SU-DHL-6 (cell line): ENCODE data around the gene INAVA.
"Not testable (repeated sequence)": the region's sequence is repeated elsewhere in the genome, so short reads cannot be mapped to it uniquely, and the experiment has no call there.

Experiments used
- H2AFZ ChIP-seq: fragments of 200-600 bp; sonication (generic); 2 replicates; pipeline ENCODE4 v1.6.1; 2014; ENCODE audit warnings: low read depth, mild to moderate bottlenecking, moderate library complexity, mixed read lengths, antibody characterized with exemption, low read length; ENCODE audit not compliant: severe bottlenecking
- H3F3A ChIP-seq: fragments of 200-600 bp; shearing (Covaris generic); 2 replicates; pipeline ENCODE4 v1.6.0; 2016; ENCODE audit warnings: antibody characterized with exemption, mild to moderate bottlenecking; ENCODE audit not compliant: insufficient read depth
- H3K27ac ChIP-seq: fragments of 200-600 bp; sonication (generic); 2 replicates; pipeline ENCODE4 v1.5.1; 2016; ENCODE audit warnings: low read depth, mild to moderate bottlenecking, low read length, moderate library complexity, mixed read lengths
- H3K27me3 ChIP-seq: fragments of 200-600 bp; sonication (generic), shearing (Covaris generic); 2 replicates; pipeline ENCODE4 v1.6.0; 2014; ENCODE audit warnings: mild to moderate bottlenecking, low read length
- H3K36me3 ChIP-seq: fragments of 200-600 bp; sonication (generic); 2 replicates; pipeline ENCODE4 v1.6.1; 2014; ENCODE audit warnings: mild to moderate bottlenecking, low read length, mixed read lengths
- H3K4me2 ChIP-seq: fragments of 300-600, 200-600 bp; shearing (Covaris generic), sonication (generic); 2 replicates; pipeline ENCODE4 v1.6.0; 2014; ENCODE audit warnings: low read length, low read depth, mild to moderate bottlenecking; ENCODE audit not compliant: poor library complexity, severe bottlenecking
- H3K4me3 ChIP-seq: fragments of 200-600 bp; sonication (generic); 2 replicates; pipeline ENCODE4 v1.5.1; 2014; ENCODE audit warnings: antibody characterized with exemption, low read length, mild to moderate bottlenecking, mixed read lengths; ENCODE audit not compliant: insufficient read depth, poor library complexity, severe bottlenecking
- H3K79me2 ChIP-seq: fragments of 200-600 bp; sonication (generic); 2 replicates; pipeline ENCODE4 v1.6.1; 2014; ENCODE audit warnings: mild to moderate bottlenecking, low read length, moderate library complexity; ENCODE audit not compliant: insufficient read depth
- H3K9ac ChIP-seq: fragments of 200-600 bp; sonication (generic); 2 replicates; pipeline ENCODE4 v1.7.0; 2014; ENCODE audit warnings: mild to moderate bottlenecking, low read length
- H3K9me2 ChIP-seq: fragments of 200-600 bp; sonication (generic); replicated peaks from 2 replicates; pipeline ENCODE4 v1.6.1; 2014; ENCODE audit warnings: low read length; ENCODE audit not compliant: insufficient read depth
- H3K9me3 ChIP-seq: fragments of 200-600 bp; sonication (generic); 2 replicates; pipeline ENCODE4 v1.6.1; 2014; ENCODE audit warnings: low read length, mixed read lengths; ENCODE audit not compliant: insufficient read depth
- H4K20me1 ChIP-seq: fragments of 200-600 bp; sonication (generic); 2 replicates; pipeline ENCODE4 v1.6.1; 2014; ENCODE audit warnings: low read depth, mild to moderate bottlenecking, antibody characterized with exemption, low read length, moderate library complexity, mixed read lengths
- CTCF ChIP-seq: fragments of 200-600 bp; sonication (generic); IDR thresholded peaks from one replicate; pipeline ENCODE4 v1.5.1; 2017; ENCODE audit warnings: antibody characterized with exemption, mild to moderate bottlenecking, low read length, moderate library complexity; ENCODE audit not compliant: insufficient read depth, poor library complexity, severe bottlenecking
- EZH2phosphoT487 ChIP-seq: fragments of 200-600 bp; sonication (generic), shearing (Covaris generic); conservative IDR thresholded peaks from 2 replicates; pipeline ENCODE4 v1.6.1; 2018; ENCODE audit warnings: mild to moderate bottlenecking, antibody characterized with exemption, low read length, moderate library complexity, mixed read lengths

INAVA gene

GRCh38 chr1:200962631-200963030, 67.9 kb downstream of the INAVA start:
- Histone ChIP-seq H3K36me3 (no peaks in the 10 kb centered on the region), H3F3A (no peaks in the 10 kb centered on the region), H3K4me3 (no peak overlapping the region), H3K9me2 (no peaks in the 10 kb centered on the region), H3K9me3 (no peaks in the 10 kb centered on the region), H3K9ac (no peak overlapping the region), H2AFZ (no peak overlapping the region), H3K27me3 (no peaks in the 10 kb centered on the region), H3K4me2 (no peak overlapping the region), H3K27ac (no peak overlapping the region), H3K79me2 (no peaks in the 10 kb centered on the region), H4K20me1 (no peaks in the 10 kb centered on the region)
- TF ChIP-seq CTCF (no peak), EZH2phosphoT487 (no peak)

DNA sequence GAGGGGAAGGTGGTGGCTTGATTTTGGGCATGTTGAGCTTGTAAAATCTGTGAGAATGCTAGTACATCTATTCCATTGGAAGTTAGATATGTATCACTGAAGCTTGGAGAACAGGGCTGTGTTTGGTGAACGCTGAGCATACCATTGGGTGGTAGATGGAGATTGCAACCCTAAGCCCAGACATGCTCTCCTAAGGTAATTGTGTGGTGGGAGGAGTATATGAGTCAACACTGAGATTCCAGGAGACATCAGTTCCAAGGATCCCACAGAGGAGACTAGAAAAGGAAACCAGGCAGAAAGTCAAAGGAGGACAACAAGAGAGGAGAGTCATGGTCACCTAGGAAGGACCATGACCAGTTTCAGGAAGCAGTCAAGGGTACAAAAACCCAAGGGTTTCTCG, 68.4 kb downstream of the INAVA start:
- Histone ChIP-seq H3K9ac (no peak overlapping the region), H3K9me2 (no peaks in the 10 kb centered on the region), H3K4me3 (no peak overlapping the region), H3K27ac (no peak overlapping the region), H3K36me3 (no peaks in the 10 kb centered on the region), H4K20me1 (no peaks in the 10 kb centered on the region), H3K27me3 (no peaks in the 10 kb centered on the region), H3K9me3 (no peaks in the 10 kb centered on the region), H3K79me2 (no peaks in the 10 kb centered on the region), H3F3A (no peaks in the 10 kb centered on the region), H2AFZ (no peak overlapping the region), H3K4me2 (no peak overlapping the region)
- TF ChIP-seq EZH2phosphoT487 (no peak), CTCF (no peak)

GRCh38 chr1:200963888-200964287, 69.2 kb downstream of the INAVA start:
- not testable (repeated sequence) for H3K4me2 ChIP-seq, H3K36me3 ChIP-seq, H3K9me3 ChIP-seq, H3K4me3 ChIP-seq, H3F3A ChIP-seq, H3K27ac ChIP-seq, H3K27me3 ChIP-seq, H3K9ac ChIP-seq, H2AFZ ChIP-seq, H3K79me2 ChIP-seq, H4K20me1 ChIP-seq, H3K9me2 ChIP-seq
